Heart left ventricle (tissue), 16 donors: Measurements from ENCODE around the gene NUP42. TPM values are rescaled to one million over a fixed set of nuclear protein-coding genes. Genes with fewer than 3 reads are reported as not detected.

Experiments
- ATAC-seq, 4 donors: fragments of 200-7000 bp; cut with Tn5 transposase; one replicate each; pipeline ENCODE4 v1.9.1; 2020 to 2022; ENCODE audit warnings: moderate library complexity in 4 of 4, mild to moderate bottlenecking in 3 of 4, moderate number of reproducible peaks in 1 of 4
- DNase-seq, 5 donors: peaks; one replicate each; pipeline ENCODE4 v3.0.0-alpha.2; 2020
- H3K27ac ChIP-seq, 12 donors: fragments of 200-600 bp; sonication (generic) in 4 of 12; one replicate each; pipeline versions ENCODE4 v1.5.0 to v1.8.0; 2016 to 2022; ENCODE audit warnings: mild to moderate bottlenecking in 2 of 12
- H3K27me3 ChIP-seq, 9 donors: fragments of 200-600 bp; sonication (generic) in 2 of 9; one replicate each; pipeline versions ENCODE4 v1.5.1 to v1.8.0; 2016 to 2022; ENCODE audit warnings: mild to moderate bottlenecking in 3 of 9
- H3K36me3 ChIP-seq, 9 donors: fragments of 200-600 bp; sonication (generic) in 2 of 9; one replicate each; pipeline versions ENCODE4 v1.5.0 to v1.8.0; 2018 to 2022; ENCODE audit warnings: mild to moderate bottlenecking in 2 of 9
- H3K4me1 ChIP-seq, 12 donors: fragments of 200-600 bp; sonication (generic) in 4 of 12; one replicate each; pipeline versions ENCODE4 v1.5.0 to v1.8.0; 2016 to 2022; ENCODE audit warnings: mild to moderate bottlenecking in 3 of 12
- H3K4me3 ChIP-seq, 12 donors: fragments of 200-600 bp; sonication (generic) in 4 of 12; one replicate each; pipeline versions ENCODE4 v1.5.0 to v1.8.0; 2017 to 2022; ENCODE audit warnings: mild to moderate bottlenecking in 9 of 12, moderate library complexity in 4 of 12
- H3K9me3 ChIP-seq, 12 donors: fragments of 200-600 bp; sonication (generic) in 4 of 12; one replicate each; pipeline versions ENCODE4 v1.5.0 to v1.8.0; 2016 to 2022; ENCODE audit warnings: mild to moderate bottlenecking in 1 of 12
- POLR2A ChIP-seq, 2 donors: fragments of 450-650 bp; IDR thresholded peaks; one replicate each; pipeline ENCODE4 v1.6.1; 2017; ENCODE audit warnings: antibody characterized with exemption in 2 of 2, mild to moderate bottlenecking in 2 of 2, moderate library complexity in 2 of 2
- WGBS, 4 donors: extraction: QIAGEN DNeasy Blood & Tissue Kit in 2 of 4; methylation state at CpG; one replicate each; pipeline versions ENCODE4 v1.1.5 to v1.1.7; 2013 to 2018; 5-methylcytosine and 5-hydroxymethylcytosine counted together
- intact Hi-C, 10 donors: fragments of 100-400 bp; cut with DNase I; formaldehyde crosslinking; loops; one replicate each; pipeline versions ENCODE4 v1.11.1 to v1.14.2; 2022
- polyA plus RNA-seq, 2 donors: library from polyadenylated mRNA; stranded (reverse); fragments of 200-250 nt; gene quantifications; one replicate each; pipeline ENCODE4 v1.2.3, GENCODE V29; 2013
- total RNA-seq, 9 donors: library from RNA; depleted of rRNA in 2 of 9; stranded (reverse); fragments of >200 nt in 2 of 9; fragmentation: NEBNext Ultra II Directional in 3 of 9; extraction: Animal tissue kit (Norgen Biotek cat#: 25700) in 3 of 9; gene quantifications; one replicate each; pipeline versions ENCODE4 v1.1.0 to v1.2.4, GENCODE V29; 2016 to 2023
- TF ChIP-seq, protein P1 (sequence below), 12 donors: fragments of 200-600 bp; sonication (generic) in 4 of 12; IDR thresholded peaks; one replicate each; pipeline versions ENCODE4 v1.5.0 to v1.8.0; 2018 to 2022; ENCODE audit warnings: antibody characterized with exemption in 12 of 12, mild to moderate bottlenecking in 5 of 12
- donor health status: ischemic (EF 13 %, LVEDD 7.1; RV severe dilation, severe dysfunction).
- donor health status: healthy with polysubstance abuse.
- donor health status: DM: no; HTN: yes; CAD: no.
- donor health status: DM: no; HTN: no; CAD: no.
- donor health status: ischemic (EF 25% LVEDD 6.9; RV normal size, moderate dysfunction).
- donor health status: ischemic (EF 25% LVEDD 5.7; RV mildly dilated, moderate dysfunction).
- donor health status: healthy.
- donor health status: DM: yes; HTN: yes; CAD: no.
- donor health status: ischemic (EF 35%, LVEDD 5.7; RV mildly dilated, moderate dysfunction).
- donor health status: nonischemic (EF 11% LVEDD 7.7; RV severe dilation, severe dysfunction).
- donor health status: DM: yes; HTN: yes; CAD: no.
- donor health status: PGD.
- donor health status: ischemic (EF 29% LVEDD 5.4; RV normal size, mild dysfunction).
- donor health status: nonischemic (EF 23%, LVEDD 6.1; RV moderate dilation, normal function).

NUP42 gene
- total and polyA plus RNA-seq, 11 donors: 12.7 to 26.1 (median 19.3) TPM

DNA sequence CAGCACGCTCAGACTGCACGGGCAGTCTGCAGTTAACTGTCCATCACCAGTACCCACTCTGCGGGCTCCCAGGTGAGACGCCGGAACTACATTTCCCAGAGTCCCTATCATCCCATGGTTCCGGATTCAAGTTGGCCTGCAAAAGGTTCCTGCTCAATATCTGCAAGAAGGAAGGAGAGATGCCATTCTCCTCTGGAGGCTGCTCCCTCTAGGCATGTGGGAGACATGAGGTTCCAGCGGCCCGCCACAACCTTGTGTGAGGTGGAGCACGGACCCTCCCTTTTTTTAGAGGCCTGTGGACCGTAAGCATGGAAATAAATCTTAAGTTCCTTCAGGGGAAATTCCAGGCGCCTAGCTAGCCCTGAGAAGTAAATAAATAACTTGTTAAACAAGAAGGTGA, 29.7 kb downstream of the NUP42 start:
- no peaks in the 10 kb centered on the region for H3K9me3 ChIP-seq
- no peak for DNase-seq
- 70 to 85% (median 79%) methylated on average over 11 of the region's 11 CpGs for WGBS, 4 donors
- TF ChIP-seq POLR2A (IDR thresholded peaks at IDR 0.05): no peak
- TF ChIP-seq, protein P1, sequence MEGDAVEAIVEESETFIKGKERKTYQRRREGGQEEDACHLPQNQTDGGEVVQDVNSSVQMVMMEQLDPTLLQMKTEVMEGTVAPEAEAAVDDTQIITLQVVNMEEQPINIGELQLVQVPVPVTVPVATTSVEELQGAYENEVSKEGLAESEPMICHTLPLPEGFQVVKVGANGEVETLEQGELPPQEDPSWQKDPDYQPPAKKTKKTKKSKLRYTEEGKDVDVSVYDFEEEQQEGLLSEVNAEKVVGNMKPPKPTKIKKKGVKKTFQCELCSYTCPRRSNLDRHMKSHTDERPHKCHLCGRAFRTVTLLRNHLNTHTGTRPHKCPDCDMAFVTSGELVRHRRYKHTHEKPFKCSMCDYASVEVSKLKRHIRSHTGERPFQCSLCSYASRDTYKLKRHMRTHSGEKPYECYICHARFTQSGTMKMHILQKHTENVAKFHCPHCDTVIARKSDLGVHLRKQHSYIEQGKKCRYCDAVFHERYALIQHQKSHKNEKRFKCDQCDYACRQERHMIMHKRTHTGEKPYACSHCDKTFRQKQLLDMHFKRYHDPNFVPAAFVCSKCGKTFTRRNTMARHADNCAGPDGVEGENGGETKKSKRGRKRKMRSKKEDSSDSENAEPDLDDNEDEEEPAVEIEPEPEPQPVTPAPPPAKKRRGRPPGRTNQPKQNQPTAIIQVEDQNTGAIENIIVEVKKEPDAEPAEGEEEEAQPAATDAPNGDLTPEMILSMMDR (IDR thresholded peaks at IDR 0.05): no peak
- no peaks in the 10 kb centered on the region for H3K27me3 ChIP-seq
- intact Hi-C loops: no loop called here
- H3K27ac ChIP-seq: no peak overlapping the region
- no peaks in the 10 kb centered on the region for H3K36me3 ChIP-seq
- peaks cover 0 to 21% (median 0%) of the 10 kb centered on the region in 12 donors for H3K4me1 ChIP-seq
- no peak overlapping the region for H3K4me3 ChIP-seq
- ATAC-seq: no peak

DNA sequence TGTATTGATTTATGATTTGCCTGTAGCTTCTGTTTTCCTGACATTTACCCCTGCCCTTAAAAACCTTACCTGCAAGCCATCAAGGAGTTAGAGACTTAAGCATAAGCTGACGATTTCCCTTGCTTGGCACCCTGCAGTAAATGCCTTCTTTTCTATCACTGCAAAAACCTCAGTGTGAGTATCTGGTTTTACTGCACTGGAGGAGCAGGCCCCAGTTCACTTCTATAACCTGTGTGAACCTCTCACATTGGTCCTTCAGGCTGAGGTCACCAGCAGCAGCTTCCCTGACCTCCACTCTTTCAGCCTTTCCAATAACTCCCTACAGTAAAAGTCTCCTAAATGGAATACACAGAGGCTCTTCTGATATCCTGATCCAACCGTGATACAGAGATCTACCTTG, 30.5 kb downstream of the NUP42 start:
- WGBS, 4 donors: 81 to 89% (median 86%) methylated on average over 2 of the region's 2 CpGs
- intact Hi-C loops: no loop called here
- ATAC-seq: no peak
- Histone ChIP-seq H3K27me3 (no peaks in the 10 kb centered on the region), H3K36me3 (no peaks in the 10 kb centered on the region), H3K27ac (peak overlapping the region in 1 of 12 donors; percentile 32), H3K4me3 (no peak overlapping the region), H3K9me3 (no peaks in the 10 kb centered on the region), H3K4me1 (peaks cover 0 to 25% (median 0%) of the 10 kb centered on the region in 12 donors)
- TF ChIP-seq, protein P1 (IDR thresholded peaks at IDR 0.05): no peak
- no peak for TF ChIP-seq POLR2A (IDR thresholded peaks at IDR 0.05)
- no peak for DNase-seq

DNA sequence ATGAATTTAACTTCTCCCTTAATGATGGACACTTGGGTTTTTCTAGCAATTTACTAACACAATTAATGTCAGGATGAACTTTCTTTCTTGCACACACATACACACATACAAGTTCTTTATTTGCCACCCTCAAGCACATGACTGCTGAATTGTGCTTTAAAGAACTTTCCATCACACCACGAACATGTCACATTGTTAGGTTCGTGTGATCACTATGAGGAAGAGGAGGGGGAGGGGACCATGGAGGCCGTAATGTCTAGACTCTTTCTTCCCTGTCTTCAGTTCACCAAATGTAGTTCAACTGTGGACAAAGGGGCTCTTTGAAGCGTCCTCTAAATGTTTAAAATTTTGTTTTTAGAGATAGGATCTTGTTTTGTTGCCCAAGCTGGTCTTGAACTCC, 31.0 kb downstream of the NUP42 start:
- intact Hi-C loops: no loop called here
- H3K9me3 ChIP-seq: no peaks in the 10 kb centered on the region
- TF ChIP-seq POLR2A (IDR thresholded peaks at IDR 0.05): no peak
- TF ChIP-seq, protein P1 (IDR thresholded peaks at IDR 0.05): no peak
- no peak for DNase-seq
- no peak for ATAC-seq
- H3K27ac ChIP-seq: no peak overlapping the region
- H3K4me3 ChIP-seq: no peak overlapping the region
- H3K27me3 ChIP-seq: no peaks in the 10 kb centered on the region
- WGBS, 4 donors: 73 to 86% (median 80%) methylated on average over 4 of the region's 4 CpGs
- H3K36me3 ChIP-seq: no peaks in the 10 kb centered on the region
- peaks cover 0 to 25% (median 0%) of the 10 kb centered on the region in 12 donors for H3K4me1 ChIP-seq

DNA sequence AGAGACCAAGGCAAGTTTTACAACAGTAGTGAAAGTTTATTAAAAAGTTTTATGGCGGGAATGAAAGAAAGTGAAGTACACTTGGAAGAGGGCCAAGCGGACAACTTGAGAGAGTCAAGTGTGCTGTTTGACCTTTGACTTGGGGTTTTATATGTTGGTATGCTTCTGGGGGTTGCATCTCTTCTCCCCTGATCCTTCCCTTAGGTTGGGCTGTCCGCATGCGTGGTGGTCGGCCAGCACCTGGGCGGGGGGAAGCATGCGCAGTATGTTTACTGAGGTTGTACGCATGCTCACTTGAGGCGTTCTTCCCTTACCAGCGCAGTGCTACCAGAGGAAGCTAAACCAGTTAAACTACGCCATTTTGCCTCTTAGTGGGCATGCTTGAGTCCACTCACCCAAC, 31.9 kb downstream of the NUP42 start:
- H3K4me3 ChIP-seq: no peak overlapping the region
- no peak overlapping the region for H3K27ac ChIP-seq
- 94 to 97% (median 96%) methylated on average over 11 of the region's 11 CpGs for WGBS, 4 donors
- no peaks in the 10 kb centered on the region for H3K27me3 ChIP-seq
- H3K4me1 ChIP-seq: peaks cover 0 to 17% (median 0%) of the 10 kb centered on the region in 12 donors
- intact Hi-C loops: no loop called here
- TF ChIP-seq, protein P1 (IDR thresholded peaks at IDR 0.05): no peak
- TF ChIP-seq POLR2A (IDR thresholded peaks at IDR 0.05): no peak
- no peak for DNase-seq
- H3K9me3 ChIP-seq: no peaks in the 10 kb centered on the region
- no peaks in the 10 kb centered on the region for H3K36me3 ChIP-seq
- ATAC-seq: no peak
